Right atrium auricular region (tissue), 2 donors: ENCODE measurements around the gene SLFN14. TPM values are rescaled to one million over a fixed set of nuclear protein-coding genes. Genes with fewer than 3 reads are reported as not detected.

Experiments used
- DNase-seq: peaks from one replicate; pipeline ENCODE4 v3.0.0-alpha.2; 2019; ENCODE audit warnings: low spot score
- H3K27ac ChIP-seq, 2 donors: fragments of 200-600 bp; sonication (generic); 1 replicate in 1 of 2; 2 replicates in 1 of 2; pipeline ENCODE4 v1.5.1; 2016 to 2019
- H3K27me3 ChIP-seq, 2 donors: fragments of 200-600 bp; sonication (generic); one replicate each; pipeline versions ENCODE4 v1.5.1 to v1.6.0; 2017 to 2019
- H3K36me3 ChIP-seq: fragments of 200-600 bp; sonication (generic); one replicate; pipeline ENCODE4 v1.5.1; 2016
- H3K4me1 ChIP-seq, 2 donors: fragments of 200-600 bp; sonication (generic); one replicate each; pipeline versions ENCODE4 v1.5.1 to v1.6.0; 2017 to 2019
- H3K4me3 ChIP-seq, 2 donors: fragments of 200-600 bp; sonication (generic); 1 replicate in 1 of 2; 2 replicates in 1 of 2; pipeline ENCODE4 v1.5.1; 2017 to 2019; ENCODE audit warnings: mild to moderate bottlenecking in 1 of 2, moderate library complexity in 1 of 2
- H3K9me3 ChIP-seq, 2 donors: fragments of 200-600 bp; sonication (generic); one replicate each; pipeline ENCODE4 v1.5.1; 2019
- total RNA-seq, 2 donors: library from RNA; depleted of rRNA; stranded (reverse); fragments of >200 nt; gene quantifications; one replicate each; pipeline ENCODE4 v1.1.0, GENCODE V29; 2016
- TF ChIP-seq, protein P1 (sequence below), 2 donors: fragments of 200-600 bp; sonication (generic); IDR thresholded peaks; one replicate each; pipeline ENCODE4 v1.5.1; 2019; ENCODE audit warnings: antibody characterized with exemption in 2 of 2

Gene SLFN14
- total RNA-seq, 2 donors from 2014 or later: not detected

DNA sequence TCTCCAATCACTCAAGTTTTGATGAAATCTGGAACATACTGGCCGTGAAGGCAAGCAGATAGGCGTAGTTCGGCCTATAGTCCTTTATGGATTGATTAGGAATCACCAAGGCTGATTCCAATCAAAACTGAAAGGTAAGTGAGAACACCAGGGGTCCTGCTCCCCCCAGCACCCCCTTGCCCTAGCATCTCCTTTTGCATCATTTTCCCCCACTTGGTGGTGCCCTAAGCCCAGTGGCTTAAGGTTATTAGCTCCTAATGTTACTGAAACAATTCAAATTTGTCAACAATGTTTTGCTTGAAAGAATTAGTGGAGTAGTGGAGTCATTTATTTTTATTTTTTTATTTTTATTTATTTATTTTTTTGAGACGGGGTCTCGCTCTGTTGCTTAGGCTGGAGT, 4.9 kb downstream of the SLFN14 start:
- no peak overlapping the region for H3K27ac ChIP-seq
- H3K27me3 ChIP-seq: no peaks in the 10 kb centered on the region
- H3K9me3 ChIP-seq: no peaks in the 10 kb centered on the region
- H3K4me1 ChIP-seq: no peaks in the 10 kb centered on the region
- no peaks in the 10 kb centered on the region for H3K36me3 ChIP-seq
- DNase-seq: no peak
- TF ChIP-seq, protein P1, sequence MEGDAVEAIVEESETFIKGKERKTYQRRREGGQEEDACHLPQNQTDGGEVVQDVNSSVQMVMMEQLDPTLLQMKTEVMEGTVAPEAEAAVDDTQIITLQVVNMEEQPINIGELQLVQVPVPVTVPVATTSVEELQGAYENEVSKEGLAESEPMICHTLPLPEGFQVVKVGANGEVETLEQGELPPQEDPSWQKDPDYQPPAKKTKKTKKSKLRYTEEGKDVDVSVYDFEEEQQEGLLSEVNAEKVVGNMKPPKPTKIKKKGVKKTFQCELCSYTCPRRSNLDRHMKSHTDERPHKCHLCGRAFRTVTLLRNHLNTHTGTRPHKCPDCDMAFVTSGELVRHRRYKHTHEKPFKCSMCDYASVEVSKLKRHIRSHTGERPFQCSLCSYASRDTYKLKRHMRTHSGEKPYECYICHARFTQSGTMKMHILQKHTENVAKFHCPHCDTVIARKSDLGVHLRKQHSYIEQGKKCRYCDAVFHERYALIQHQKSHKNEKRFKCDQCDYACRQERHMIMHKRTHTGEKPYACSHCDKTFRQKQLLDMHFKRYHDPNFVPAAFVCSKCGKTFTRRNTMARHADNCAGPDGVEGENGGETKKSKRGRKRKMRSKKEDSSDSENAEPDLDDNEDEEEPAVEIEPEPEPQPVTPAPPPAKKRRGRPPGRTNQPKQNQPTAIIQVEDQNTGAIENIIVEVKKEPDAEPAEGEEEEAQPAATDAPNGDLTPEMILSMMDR (IDR thresholded peaks at IDR 0.05): peak in 1 of 2 donors; percentile 32
- no peak overlapping the region for H3K4me3 ChIP-seq

DNA sequence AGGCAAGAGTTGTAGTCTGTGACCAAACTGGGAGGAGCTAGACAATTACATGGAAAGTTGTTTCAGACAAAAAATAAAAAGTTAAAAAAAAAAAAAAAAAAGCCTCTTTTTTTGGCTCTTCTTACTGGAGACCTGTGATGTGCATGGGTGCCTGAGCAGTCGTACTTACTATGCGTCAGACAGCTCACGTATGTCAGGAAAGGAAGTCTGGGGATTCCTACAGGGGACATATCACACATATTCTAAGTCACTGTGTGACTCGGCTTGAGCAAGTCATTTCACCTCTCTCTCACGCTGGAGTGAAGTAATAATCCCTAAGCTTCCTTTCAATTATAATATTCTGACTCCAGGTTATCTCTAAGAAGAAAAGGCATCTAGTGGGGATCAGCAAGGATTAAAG, 6.0 kb downstream of the SLFN14 start:
- TF ChIP-seq, protein P1 (IDR thresholded peaks at IDR 0.05): no peak
- H3K9me3 ChIP-seq: no peaks in the 10 kb centered on the region
- H3K4me1 ChIP-seq: no peaks in the 10 kb centered on the region
- DNase-seq: no peak
- H3K27me3 ChIP-seq: no peaks in the 10 kb centered on the region
- no peak overlapping the region for H3K27ac ChIP-seq
- no peaks in the 10 kb centered on the region for H3K36me3 ChIP-seq
- no peak overlapping the region for H3K4me3 ChIP-seq

DNA sequence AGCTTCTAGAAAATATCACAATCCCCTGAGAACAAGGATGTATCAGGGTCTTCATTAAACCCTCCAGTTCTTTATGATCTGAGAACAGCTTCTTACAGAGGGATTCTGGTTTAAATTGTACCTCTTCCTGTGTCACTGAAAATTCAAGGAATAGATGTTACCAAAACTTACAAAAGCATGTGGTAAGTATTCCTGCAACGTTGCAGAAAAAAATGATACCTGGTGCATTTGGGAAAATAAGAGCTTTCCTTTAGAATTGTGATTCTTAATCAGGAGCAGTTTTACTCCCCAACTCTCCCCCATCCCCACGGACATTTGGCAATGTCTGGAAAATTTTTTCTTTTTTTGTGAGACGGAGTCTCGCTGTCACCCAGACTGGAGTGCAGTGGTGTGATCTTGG, 7.3 kb downstream of the SLFN14 start:
- TF ChIP-seq, protein P1 (IDR thresholded peaks at IDR 0.05): no peak

DNA sequence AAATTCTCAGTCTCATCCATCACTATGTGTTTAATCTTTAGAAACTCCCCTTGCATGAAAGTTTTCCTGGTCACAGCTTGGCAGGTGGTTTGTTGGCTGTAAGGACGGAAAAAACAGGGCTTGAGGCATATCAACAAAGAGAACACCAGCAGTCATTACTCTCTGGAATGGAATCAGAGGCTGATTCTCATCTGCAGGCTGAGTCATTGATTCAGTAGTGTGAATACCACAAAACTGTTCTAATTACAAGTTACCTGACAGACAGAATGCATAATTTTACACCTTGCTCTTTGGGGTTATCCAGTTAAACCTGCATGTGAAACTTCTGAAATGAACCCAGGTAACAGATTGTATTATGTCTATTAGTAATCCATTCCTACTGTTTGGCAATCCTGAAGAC, 11.6 kb downstream of the SLFN14 start:
- TF ChIP-seq, protein P1 (IDR thresholded peaks at IDR 0.05): no peak
- H3K27ac ChIP-seq: no peak overlapping the region
- no peak for DNase-seq
- H3K9me3 ChIP-seq: no peaks in the 10 kb centered on the region
- H3K4me3 ChIP-seq: no peak overlapping the region
- H3K4me1 ChIP-seq: no peaks in the 10 kb centered on the region
- no peaks in the 10 kb centered on the region for H3K36me3 ChIP-seq
- H3K27me3 ChIP-seq: no peaks in the 10 kb centered on the region

More for the DNA sequence above, 7.3 kb downstream of the SLFN14 start:
- H3K36me3 ChIP-seq: no peaks in the 10 kb centered on the region
- H3K27ac ChIP-seq: no peak overlapping the region
- H3K4me3 ChIP-seq: no peak overlapping the region
- no peaks in the 10 kb centered on the region for H3K9me3 ChIP-seq
- no peaks in the 10 kb centered on the region for H3K27me3 ChIP-seq
- DNase-seq: no peak
- H3K4me1 ChIP-seq: no peaks in the 10 kb centered on the region

DNA sequence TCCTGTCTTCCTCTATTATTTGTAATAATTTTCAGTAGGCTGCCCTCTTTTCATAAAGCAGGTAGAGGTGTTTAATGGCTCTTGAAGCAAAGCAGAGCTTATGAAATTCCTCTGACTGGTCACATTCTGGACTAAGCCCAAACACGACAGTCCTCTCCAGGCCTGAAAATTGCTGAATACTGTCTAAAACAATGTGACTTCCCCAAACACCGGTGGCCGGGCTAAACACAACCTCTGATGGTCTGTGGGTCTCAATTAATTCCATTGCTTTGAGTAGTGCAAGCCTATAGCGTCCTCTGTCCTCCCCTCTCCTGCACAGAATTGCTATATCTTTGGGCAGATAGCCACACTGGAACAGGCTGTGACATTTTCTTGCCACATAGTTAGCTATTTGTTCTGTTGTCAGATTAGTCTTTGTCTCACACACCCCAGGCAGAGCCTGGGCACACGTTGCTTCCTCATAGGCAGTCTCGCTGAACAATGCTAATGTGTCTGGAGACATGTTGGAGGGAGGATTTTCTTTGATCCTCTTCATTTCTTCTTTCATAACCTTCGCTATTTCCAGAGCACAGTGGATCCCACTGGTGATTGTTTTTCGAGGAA, 12.3 kb downstream of the SLFN14 start:
- no peaks in the 10 kb centered on the region for H3K9me3 ChIP-seq
- TF ChIP-seq, protein P1 (IDR thresholded peaks at IDR 0.05): no peak
- H3K27me3 ChIP-seq: no peaks in the 10 kb centered on the region
- no peaks in the 10 kb centered on the region for H3K4me1 ChIP-seq
- H3K4me3 ChIP-seq: no peak overlapping the region
- H3K36me3 ChIP-seq: no peaks in the 10 kb centered on the region
- DNase-seq: no peak
- H3K27ac ChIP-seq: no peak overlapping the region

DNA sequence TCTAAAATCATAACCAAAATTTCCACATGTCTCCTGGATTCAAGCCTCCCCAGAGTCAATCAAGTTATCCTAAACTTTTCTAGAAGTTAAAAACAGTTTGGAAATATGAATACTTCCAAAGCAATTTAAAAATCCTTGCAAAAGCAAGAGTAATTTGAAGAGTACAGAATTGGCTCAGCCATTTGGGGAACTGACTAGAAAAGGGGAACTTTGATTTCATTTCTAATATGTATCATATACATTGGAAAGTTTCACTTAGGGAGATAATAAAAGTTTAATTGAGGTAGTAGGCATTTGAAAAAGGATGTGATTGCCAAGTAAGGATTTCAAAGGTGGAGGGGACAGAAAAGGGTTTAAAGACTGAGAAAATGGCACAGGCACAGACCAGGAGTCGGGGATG, 14.1 kb downstream of the SLFN14 start:
- DNase-seq: no peak
- TF ChIP-seq, protein P1 (IDR thresholded peaks at IDR 0.05): no peak
- Histone ChIP-seq H3K4me1 (no peaks in the 10 kb centered on the region), H3K27ac (no peak overlapping the region), H3K27me3 (no peaks in the 10 kb centered on the region), H3K36me3 (no peaks in the 10 kb centered on the region), H3K9me3 (no peaks in the 10 kb centered on the region), H3K4me3 (no peak overlapping the region)
